SK-N-MC (cell line): ENCODE results near the gene CGB5.

Source experiments
- EZH2 ChIP-seq: fragments of 200-600 bp; sonication (generic); IDR thresholded peaks from one replicate; pipeline ENCODE4 v1.6.1; 2017; ENCODE audit warnings: antibody characterized with exemption
- FOXP2 ChIP-seq: optimal IDR thresholded peaks from 2 replicates; pipeline ENCODE3; 2011; ENCODE audit warnings: mild to moderate bottlenecking, moderate library complexity; ENCODE audit not compliant: insufficient read depth; ENCODE audit errors: extremely low read length, control extremely low read depth
- POLR2AphosphoS5 ChIP-seq: IDR thresholded peaks from 2 replicates; pipeline ENCODE4 v1.6.1; 2012; ENCODE audit warnings: mild to moderate bottlenecking, low read depth, low read length, borderline replicate concordance

- TF ChIP-seq EZH2 (no peak), POLR2AphosphoS5 (no peak), FOXP2 (no peak)
Observed at GRCh38 chr19:49067554-49067953, 23.9 kb downstream of the CGB5 start.
